HepG2 (cell line): Measurements from ENCODE around the gene SLC4A5. TPM values are rescaled to one million over a fixed set of nuclear protein-coding genes. Genes with fewer than 3 reads are reported as not detected.
A peak's percentile ranks its signal among the peaks of the same experiment; 100 is the strongest.

ENCODE experiments used
- BORCS8-MEF2B ChIP-seq: sonication (generic); formaldehyde crosslinking; IDR thresholded peaks from 2 replicates; pipeline ENCODE4 v1.8.0; 2022; ENCODE audit warnings: mild to moderate bottlenecking, missing genetic modification reagents
- CC2D1A ChIP-seq: sonication (generic); formaldehyde crosslinking; IDR thresholded peaks from 2 replicates; pipeline ENCODE4 v1.8.1; 2023; ENCODE audit warnings: mild to moderate bottlenecking, missing genetic modification reagents
- EZH2 ChIP-seq: conservative IDR thresholded peaks from 2 replicates; pipeline ENCODE4 v1.6.1; 2012; ENCODE audit warnings: mild to moderate bottlenecking, low read depth, low read length, moderate library complexity
- MTA3 ChIP-seq: sonication (generic); formaldehyde crosslinking; IDR thresholded peaks from 2 replicates; pipeline ENCODE4 v1.4.0; 2020; ENCODE audit warnings: missing genetic modification reagents
- NCOA1 ChIP-seq: sonication (generic); formaldehyde crosslinking; IDR thresholded peaks from 2 replicates; pipeline ENCODE4 v1.9.0; 2021; ENCODE audit warnings: missing genetic modification reagents
- NFIC ChIP-seq: IDR thresholded peaks from 2 replicates; pipeline ENCODE4 v1.6.1; 2012; ENCODE audit warnings: mild to moderate bottlenecking, low read length, inconsistent platforms
- PLRG1 ChIP-seq: fragments of 450-650 bp; conservative IDR thresholded peaks from 2 replicates; pipeline ENCODE4 v1.6.1; 2016
- SATB2 ChIP-seq: sonication (generic); formaldehyde crosslinking; IDR thresholded peaks from 2 replicates; pipeline ENCODE4 v1.5.0; 2020; ENCODE audit warnings: missing genetic modification reagents
- SP5 ChIP-seq: IDR thresholded peaks from 2 replicates; pipeline ENCODE4 v1.6.1; 2016; ENCODE audit warnings: low read depth, borderline replicate concordance
- ZNF136 ChIP-seq: sonication (generic); formaldehyde crosslinking; IDR thresholded peaks from 2 replicates; pipeline ENCODE4 v1.8.1; 2022; ENCODE audit warnings: low read depth, mild to moderate bottlenecking, moderate library complexity, missing genetic modification reagents
- ZNF232 ChIP-seq: sonication (generic); formaldehyde crosslinking; IDR thresholded peaks from 2 replicates; pipeline ENCODE4 v1.4.0; 2020; ENCODE audit warnings: missing genetic modification reagents, borderline replicate concordance
- ZNF251 ChIP-seq: sonication (generic); formaldehyde crosslinking; IDR thresholded peaks from 2 replicates; pipeline ENCODE4 v1.9.0; 2021; ENCODE audit warnings: mild to moderate bottlenecking, missing genetic modification reagents
- ZNF337 ChIP-seq: sonication (generic); formaldehyde crosslinking; IDR thresholded peaks from 2 replicates; pipeline ENCODE4 v1.5.1; 2020; ENCODE audit warnings: missing genetic modification reagents, low read depth, mild to moderate bottlenecking, borderline replicate concordance
- polyA plus RNA-seq, 8 experiments: library from polyadenylated mRNA; depleted of rRNA in 3 of 8; stranded (reverse) in 7 of 8; unstranded in 1 of 8; fragments of >200 nt; fragmentation: Illumina TruSeq in 4 of 8; extraction: Trizol in 4 of 8; gene quantifications; 2 replicates each; pipeline versions ENCODE4 v1.2.1 to v1.2.3, GENCODE V29; 2011 to 2016; ENCODE audit warnings: low read depth in 4 of 8, missing spikeins in 1 of 8, mixed read lengths in 1 of 8; ENCODE audit not compliant: insufficient read depth in 1 of 8
- total RNA-seq, 5 experiments: library from RNA; depleted of rRNA; stranded (reverse); fragments of >200 nt; fragmentation: Illumina TruSeq; extraction: Trizol; gene quantifications; 2 replicates each; pipeline ENCODE4 v1.2.3, GENCODE V29; 2016; ENCODE audit warnings: low read depth in 1 of 5
- TF ChIP-seq, protein P1 (sequence below): sonication (generic); formaldehyde crosslinking; IDR thresholded peaks from 2 replicates; pipeline ENCODE4 v1.5.0; 2020; ENCODE audit warnings: missing genetic modification reagents
- TF ChIP-seq, protein P2 (sequence below): sonication (generic); formaldehyde crosslinking; IDR thresholded peaks from 2 replicates; pipeline ENCODE4 v1.8.0; 2022; ENCODE audit warnings: mild to moderate bottlenecking, missing genetic modification reagents, moderate library complexity
- TF ChIP-seq, protein P3 (sequence below): sonication (generic); formaldehyde crosslinking; IDR thresholded peaks from 2 replicates; pipeline ENCODE4 v1.8.0; 2022; ENCODE audit warnings: mild to moderate bottlenecking, missing genetic modification reagents
- TF ChIP-seq, protein P4 (sequence below): sonication (generic); formaldehyde crosslinking; IDR thresholded peaks from 2 replicates; pipeline ENCODE4 v1.4.0; 2020; ENCODE audit warnings: low read depth, mild to moderate bottlenecking, missing genetic modification reagents
- TF ChIP-seq, protein P5 (sequence below): sonication (generic); formaldehyde crosslinking; conservative IDR thresholded peaks from 2 replicates; pipeline ENCODE4 v1.8.0; 2022; ENCODE audit warnings: low read depth, missing genetic modification reagents
- TF ChIP-seq, protein P6 (sequence below): IDR thresholded peaks from 2 replicates; pipeline ENCODE4 v1.6.1; 2016; ENCODE audit warnings: mild to moderate bottlenecking
- TF ChIP-seq, protein P7 (sequence below): sonication (generic); formaldehyde crosslinking; IDR thresholded peaks from 2 replicates; pipeline ENCODE4 v1.5.0; 2020; ENCODE audit warnings: mild to moderate bottlenecking, missing genetic modification reagents, moderate library complexity

Gene SLC4A5
- total and polyA plus RNA-seq, 2 of the 13 experiments (the other 11 are each of a cell fraction or from before 2014, with no cell fraction given) = 0.50 TPM; not detected in 1

DNA sequence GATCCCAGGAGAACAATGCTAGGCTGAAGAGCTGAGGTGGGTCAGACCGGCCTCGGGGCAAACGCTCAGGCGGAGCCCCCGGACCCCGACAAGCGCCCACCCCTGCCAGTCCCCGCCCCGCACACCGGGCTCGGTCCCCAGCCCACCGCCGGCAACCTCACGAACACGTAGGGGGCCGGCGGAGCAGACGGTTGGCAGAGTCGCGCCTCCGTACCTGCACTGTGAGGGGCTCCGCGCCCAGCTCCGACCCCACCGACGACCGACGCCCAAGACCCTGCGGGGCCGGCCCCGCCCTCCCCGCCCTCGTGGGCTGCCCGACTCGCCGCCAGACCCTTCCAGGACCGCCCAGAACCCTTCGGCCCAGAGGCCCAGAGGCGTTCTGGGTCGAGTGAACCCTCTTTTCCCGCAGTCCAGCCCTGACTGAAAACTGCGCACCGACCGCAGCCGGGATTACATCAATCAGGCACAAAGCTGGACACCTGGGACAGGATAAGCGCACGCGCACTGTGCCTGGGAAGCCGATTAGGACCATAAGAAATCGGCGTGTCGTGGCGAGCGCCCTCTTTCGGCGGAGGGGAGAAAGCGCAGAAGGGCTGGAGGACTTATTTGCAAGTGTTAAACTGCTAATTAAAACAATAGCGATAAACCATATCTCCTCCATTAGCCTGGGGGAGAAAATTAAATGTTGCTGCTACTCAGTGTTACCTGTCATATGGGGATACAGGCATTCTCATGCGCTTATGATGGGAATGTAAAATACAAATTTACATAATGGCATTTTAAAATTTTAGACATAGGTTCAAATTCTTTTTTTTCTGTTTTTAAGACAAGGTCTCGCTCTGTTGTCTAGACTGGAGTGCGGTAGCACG is 48.6 kb upstream of the SLC4A5 start (continued):
- TF ChIP-seq, protein P1, sequence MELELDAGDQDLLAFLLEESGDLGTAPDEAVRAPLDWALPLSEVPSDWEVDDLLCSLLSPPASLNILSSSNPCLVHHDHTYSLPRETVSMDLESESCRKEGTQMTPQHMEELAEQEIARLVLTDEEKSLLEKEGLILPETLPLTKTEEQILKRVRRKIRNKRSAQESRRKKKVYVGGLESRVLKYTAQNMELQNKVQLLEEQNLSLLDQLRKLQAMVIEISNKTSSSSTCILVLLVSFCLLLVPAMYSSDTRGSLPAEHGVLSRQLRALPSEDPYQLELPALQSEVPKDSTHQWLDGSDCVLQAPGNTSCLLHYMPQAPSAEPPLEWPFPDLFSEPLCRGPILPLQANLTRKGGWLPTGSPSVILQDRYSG (CRISPR knock-in tag) = no peak
- no peak for TF ChIP-seq SATB2 (CRISPR knock-in tag)
- no peak for TF ChIP-seq ZNF251 (CRISPR knock-in tag)
- no peak for TF ChIP-seq MTA3
- TF ChIP-seq NFIC = no peak
- 0 out of 2 replicates have a peak, but pooled peaks have one; percentile 40 for TF ChIP-seq ZNF337
- TF ChIP-seq, protein P2, sequence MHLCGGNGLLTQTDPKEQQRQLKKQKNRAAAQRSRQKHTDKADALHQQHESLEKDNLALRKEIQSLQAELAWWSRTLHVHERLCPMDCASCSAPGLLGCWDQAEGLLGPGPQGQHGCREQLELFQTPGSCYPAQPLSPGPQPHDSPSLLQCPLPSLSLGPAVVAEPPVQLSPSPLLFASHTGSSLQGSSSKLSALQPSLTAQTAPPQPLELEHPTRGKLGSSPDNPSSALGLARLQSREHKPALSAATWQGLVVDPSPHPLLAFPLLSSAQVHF (CRISPR knock-in tag) = 0 out of 2 replicates have a peak, but pooled peaks have one; percentile 7
- TF ChIP-seq, protein P3, sequence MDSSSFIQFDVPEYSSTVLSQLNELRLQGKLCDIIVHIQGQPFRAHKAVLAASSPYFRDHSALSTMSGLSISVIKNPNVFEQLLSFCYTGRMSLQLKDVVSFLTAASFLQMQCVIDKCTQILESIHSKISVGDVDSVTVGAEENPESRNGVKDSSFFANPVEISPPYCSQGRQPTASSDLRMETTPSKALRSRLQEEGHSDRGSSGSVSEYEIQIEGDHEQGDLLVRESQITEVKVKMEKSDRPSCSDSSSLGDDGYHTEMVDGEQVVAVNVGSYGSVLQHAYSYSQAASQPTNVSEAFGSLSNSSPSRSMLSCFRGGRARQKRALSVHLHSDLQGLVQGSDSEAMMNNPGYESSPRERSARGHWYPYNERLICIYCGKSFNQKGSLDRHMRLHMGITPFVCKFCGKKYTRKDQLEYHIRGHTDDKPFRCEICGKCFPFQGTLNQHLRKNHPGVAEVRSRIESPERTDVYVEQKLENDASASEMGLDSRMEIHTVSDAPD (CRISPR knock-in tag) = 0 out of 2 replicates have a peak, but pooled peaks have one; percentile 47
- TF ChIP-seq, protein P4, sequence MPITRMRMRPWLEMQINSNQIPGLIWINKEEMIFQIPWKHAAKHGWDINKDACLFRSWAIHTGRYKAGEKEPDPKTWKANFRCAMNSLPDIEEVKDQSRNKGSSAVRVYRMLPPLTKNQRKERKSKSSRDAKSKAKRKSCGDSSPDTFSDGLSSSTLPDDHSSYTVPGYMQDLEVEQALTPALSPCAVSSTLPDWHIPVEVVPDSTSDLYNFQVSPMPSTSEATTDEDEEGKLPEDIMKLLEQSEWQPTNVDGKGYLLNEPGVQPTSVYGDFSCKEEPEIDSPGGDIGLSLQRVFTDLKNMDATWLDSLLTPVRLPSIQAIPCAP = no peak
- TF ChIP-seq BORCS8-MEF2B (CRISPR knock-in tag) = no peak; the same call in none of the 2 replicates
- TF ChIP-seq CC2D1A (CRISPR knock-in tag) = no peak
- TF ChIP-seq NCOA1 = no peak
- no peak for TF ChIP-seq PLRG1
- TF ChIP-seq, protein P5, sequence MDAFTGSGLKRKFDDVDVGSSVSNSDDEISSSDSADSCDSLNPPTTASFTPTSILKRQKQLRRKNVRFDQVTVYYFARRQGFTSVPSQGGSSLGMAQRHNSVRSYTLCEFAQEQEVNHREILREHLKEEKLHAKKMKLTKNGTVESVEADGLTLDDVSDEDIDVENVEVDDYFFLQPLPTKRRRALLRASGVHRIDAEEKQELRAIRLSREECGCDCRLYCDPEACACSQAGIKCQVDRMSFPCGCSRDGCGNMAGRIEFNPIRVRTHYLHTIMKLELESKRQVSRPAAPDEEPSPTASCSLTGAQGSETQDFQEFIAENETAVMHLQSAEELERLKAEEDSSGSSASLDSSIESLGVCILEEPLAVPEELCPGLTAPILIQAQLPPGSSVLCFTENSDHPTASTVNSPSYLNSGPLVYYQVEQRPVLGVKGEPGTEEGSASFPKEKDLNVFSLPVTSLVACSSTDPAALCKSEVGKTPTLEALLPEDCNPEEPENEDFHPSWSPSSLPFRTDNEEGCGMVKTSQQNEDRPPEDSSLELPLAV (CRISPR knock-in tag) = 0 out of 2 replicates have a peak, but pooled peaks have one; percentile 41
- TF ChIP-seq ZNF136 (CRISPR knock-in tag) = no peak
- TF ChIP-seq EZH2 = no peak
- peak; percentile 69 for TF ChIP-seq SP5
- peak; percentile 76; the same call in 1 of the 2 replicates for TF ChIP-seq ZNF232 (CRISPR knock-in tag)
- TF ChIP-seq, protein P6, sequence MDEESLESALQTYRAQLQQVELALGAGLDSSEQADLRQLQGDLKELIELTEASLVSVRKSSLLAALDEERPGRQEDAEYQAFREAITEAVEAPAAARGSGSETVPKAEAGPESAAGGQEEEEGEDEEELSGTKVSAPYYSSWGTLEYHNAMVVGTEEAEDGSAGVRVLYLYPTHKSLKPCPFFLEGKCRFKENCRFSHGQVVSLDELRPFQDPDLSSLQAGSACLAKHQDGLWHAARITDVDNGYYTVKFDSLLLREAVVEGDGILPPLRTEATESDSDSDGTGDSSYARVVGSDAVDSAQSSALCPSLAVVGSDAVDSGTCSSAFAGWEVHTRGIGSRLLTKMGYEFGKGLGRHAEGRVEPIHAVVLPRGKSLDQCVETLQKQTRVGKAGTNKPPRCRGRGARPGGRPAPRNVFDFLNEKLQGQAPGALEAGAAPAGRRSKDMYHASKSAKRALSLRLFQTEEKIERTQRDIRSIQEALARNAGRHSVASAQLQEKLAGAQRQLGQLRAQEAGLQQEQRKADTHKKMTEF (CRISPR knock-in tag) = peak; percentile 76
- TF ChIP-seq, protein P7, sequence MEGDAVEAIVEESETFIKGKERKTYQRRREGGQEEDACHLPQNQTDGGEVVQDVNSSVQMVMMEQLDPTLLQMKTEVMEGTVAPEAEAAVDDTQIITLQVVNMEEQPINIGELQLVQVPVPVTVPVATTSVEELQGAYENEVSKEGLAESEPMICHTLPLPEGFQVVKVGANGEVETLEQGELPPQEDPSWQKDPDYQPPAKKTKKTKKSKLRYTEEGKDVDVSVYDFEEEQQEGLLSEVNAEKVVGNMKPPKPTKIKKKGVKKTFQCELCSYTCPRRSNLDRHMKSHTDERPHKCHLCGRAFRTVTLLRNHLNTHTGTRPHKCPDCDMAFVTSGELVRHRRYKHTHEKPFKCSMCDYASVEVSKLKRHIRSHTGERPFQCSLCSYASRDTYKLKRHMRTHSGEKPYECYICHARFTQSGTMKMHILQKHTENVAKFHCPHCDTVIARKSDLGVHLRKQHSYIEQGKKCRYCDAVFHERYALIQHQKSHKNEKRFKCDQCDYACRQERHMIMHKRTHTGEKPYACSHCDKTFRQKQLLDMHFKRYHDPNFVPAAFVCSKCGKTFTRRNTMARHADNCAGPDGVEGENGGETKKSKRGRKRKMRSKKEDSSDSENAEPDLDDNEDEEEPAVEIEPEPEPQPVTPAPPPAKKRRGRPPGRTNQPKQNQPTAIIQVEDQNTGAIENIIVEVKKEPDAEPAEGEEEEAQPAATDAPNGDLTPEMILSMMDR (CRISPR knock-in tag) = peak; percentile 98
